Naive B cell (primary cell): ENCODE measurements around the gene ZNF521. TPM values are rescaled to one million over a fixed set of nuclear protein-coding genes. Genes with fewer than 3 reads are reported as not detected.

Experiments
- ATAC-seq, 2 donors: fragments of 150-1000 bp; cut with Tn5 transposase; 2 replicates each; pipeline ENCODE4 v1.10.0; 2021; ENCODE audit warnings: low read depth in 2 of 2, mild to moderate bottlenecking in 2 of 2, moderate library complexity in 2 of 2
- DNase-seq: peaks from one replicate; pipeline ENCODE4 v3.0.0; 2022
- H3K27ac Mint-ChIP-seq, 6 donors: one replicate each; pipeline ENCODE4 v1.8.0; 2020 to 2022; ENCODE audit warnings: mild to moderate bottlenecking in 6 of 6, mixed read lengths in 6 of 6, moderate library complexity in 5 of 6, inconsistent platforms in 2 of 6
- H3K27me3 Mint-ChIP-seq, 3 donors: one replicate each; pipeline ENCODE4 v1.8.0; 2021 to 2022; ENCODE audit warnings: mixed read lengths in 3 of 3, mild to moderate bottlenecking in 1 of 3
- H3K36me3 Mint-ChIP-seq, 2 donors: one replicate each; pipeline ENCODE4 v1.8.0; 2020 to 2022; ENCODE audit warnings: mixed read lengths in 2 of 2, inconsistent platforms in 1 of 2, mild to moderate bottlenecking in 1 of 2
- H3K4me1 Mint-ChIP-seq, 3 donors: one replicate each; pipeline ENCODE4 v1.8.0; 2020 to 2022; ENCODE audit warnings: mixed read lengths in 3 of 3, inconsistent platforms in 1 of 3, mild to moderate bottlenecking in 1 of 3, moderate library complexity in 1 of 3
- H3K4me3 Mint-ChIP-seq, 8 donors: one replicate each; pipeline ENCODE4 v1.8.0; 2020 to 2022; ENCODE audit warnings: mild to moderate bottlenecking in 8 of 8, mixed read lengths in 8 of 8, moderate library complexity in 8 of 8, inconsistent platforms in 2 of 8
- H3K9me3 Mint-ChIP-seq, 7 donors: one replicate each; pipeline ENCODE4 v1.8.0; 2020 to 2022; ENCODE audit warnings: mixed read lengths in 7 of 7, mild to moderate bottlenecking in 5 of 7, inconsistent platforms in 2 of 7, moderate library complexity in 1 of 7
- polyA plus RNA-seq, 6 donors: library from polyadenylated mRNA; unstranded; fragments of 300-500 nt; fragmentation: Illumina TruSeq; gene quantifications; one replicate each; pipeline ENCODE4 v1.2.3, GENCODE V29; 2021; ENCODE audit warnings: low read depth in 6 of 6

ZNF521 gene
- under 1 TPM in 3 of 6 donors, not detected in 3; 0.07 to 0.24 (median 0.11) TPM for polyA plus RNA-seq

DNA sequence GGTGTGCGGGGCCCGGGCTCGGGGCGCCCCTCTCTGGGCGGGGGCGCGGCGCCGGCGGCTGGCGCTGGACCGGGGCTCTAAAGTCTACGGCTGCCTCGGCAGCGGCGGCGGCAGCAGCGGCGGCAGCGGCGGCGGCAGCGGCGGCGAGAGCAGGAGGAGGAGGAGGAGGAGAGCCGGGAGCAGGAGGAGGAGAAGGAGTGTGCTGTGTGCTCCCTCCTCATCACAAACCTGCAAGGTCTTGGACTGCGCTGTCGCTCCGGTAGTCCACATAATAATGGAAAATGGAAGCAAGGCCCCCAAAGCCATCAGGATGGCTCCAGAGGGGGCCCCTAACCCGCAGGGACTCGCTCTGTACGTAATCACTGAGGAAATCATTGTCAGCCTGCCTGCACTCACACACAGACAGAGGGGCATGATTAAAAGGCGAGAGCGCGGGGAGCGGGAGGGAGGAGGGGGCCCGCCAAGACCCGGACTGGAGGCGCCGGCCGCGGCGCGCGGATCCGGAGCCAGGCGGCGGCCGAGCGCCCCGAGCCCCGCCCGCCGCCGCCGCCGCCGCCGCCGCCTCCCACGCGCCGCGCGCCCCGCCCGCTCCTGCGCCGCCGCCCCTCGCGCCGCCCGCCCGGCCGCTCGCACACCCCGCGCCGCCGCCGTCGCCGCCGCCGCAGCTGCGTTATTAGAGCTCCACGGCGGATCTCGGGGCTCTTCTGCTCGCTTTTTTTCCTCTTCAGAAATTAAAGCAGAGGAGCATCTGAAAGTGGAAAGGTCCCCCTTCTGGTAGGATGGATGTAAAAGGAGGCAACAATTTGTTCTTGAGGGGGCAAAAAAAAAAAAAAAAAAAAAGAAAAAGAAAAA lies at the start of gene ZNF521:
TSS of gene ZNF521 (minus strand) at position 390 of the 852 bp plus-strand sequence. CDS start 1,220 bp downstream, outside the sequence.
- H3K36me3 Mint-ChIP-seq = peaks cover 0 to 8% of the 10 kb centered on the region in 2 donors
- peaks cover 34 to 38% (median 34%) of the 10 kb centered on the region in 3 donors for H3K27me3 Mint-ChIP-seq
- DNase-seq = peak; percentile 71
- H3K9me3 Mint-ChIP-seq = peaks cover 0 to 14% (median 0%) of the 10 kb centered on the region in 7 donors
- H3K4me3 Mint-ChIP-seq = peak within 1 kb of the TSS; percentile 85 to 98 (median 92)
- peak; percentile 74 to 75 for ATAC-seq
- peak within 1 kb of the TSS in 2 of 6 donors; percentile 47 to 82 for H3K27ac Mint-ChIP-seq
- peaks cover 16 to 18% (median 17%) of the 10 kb centered on the region in 3 donors for H3K4me1 Mint-ChIP-seq

DNA sequence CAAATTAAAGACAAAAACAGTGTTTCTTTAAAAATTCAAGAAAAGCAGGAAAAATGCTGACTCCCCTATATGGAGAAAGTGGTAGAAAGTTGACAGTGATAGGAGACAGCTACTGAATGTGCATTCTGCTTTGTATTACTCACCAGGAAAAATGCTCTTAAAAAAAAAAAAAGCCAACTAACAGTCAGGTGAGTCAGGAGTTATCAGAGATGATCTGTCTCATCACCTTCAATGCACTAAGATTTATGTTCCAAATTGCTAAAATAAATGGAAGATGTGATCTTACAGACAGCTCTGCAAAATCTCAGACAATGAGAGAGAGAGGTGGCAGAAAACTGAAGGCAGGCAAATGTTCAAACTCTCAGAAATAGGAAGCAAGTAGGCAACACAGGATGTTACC lies 47.6 kb upstream of the ZNF521 start:
- Mint-ChIP-seq H3K4me1 (no peaks in the 10 kb centered on the region), H3K4me3 (no peak overlapping the region), H3K27me3 (peaks cover 0 to 15% (median 14%) of the 10 kb centered on the region in 3 donors), H3K36me3 (peaks cover 0 to 7% of the 10 kb centered on the region in 2 donors), H3K9me3 (peaks cover 2 to 12% (median 9%) of the 10 kb centered on the region in 7 donors), H3K27ac (no peak overlapping the region)
- DNase-seq (no peak), ATAC-seq (no peak)

DNA sequence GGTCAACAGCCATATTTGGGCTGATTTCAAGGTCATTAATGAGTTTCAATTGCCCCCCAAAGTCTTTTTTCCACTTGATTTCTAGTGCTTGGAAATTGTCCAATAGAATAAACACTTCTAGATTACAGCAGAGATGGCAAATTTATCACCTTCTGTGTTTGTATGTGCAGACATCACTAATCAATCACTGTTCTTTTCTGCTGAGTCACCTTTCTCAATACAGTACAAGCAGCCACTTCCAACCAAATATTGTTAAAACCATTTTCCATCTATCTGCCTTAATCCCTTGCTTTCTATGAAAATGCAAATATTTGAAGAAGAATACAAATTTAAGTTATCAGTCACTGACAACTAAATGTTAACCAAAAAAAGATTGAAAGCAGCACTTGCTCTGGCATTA lies 40.2 kb upstream of the ZNF521 start:
- H3K27me3 Mint-ChIP-seq = peaks cover 17 to 23% (median 20%) of the 10 kb centered on the region in 3 donors
- DNase-seq = no peak
- peaks cover 0 to 24% of the 10 kb centered on the region in 2 donors for H3K36me3 Mint-ChIP-seq
- no peak overlapping the region for H3K27ac Mint-ChIP-seq
- ATAC-seq = no peak
- peak overlapping the region in 1 of 8 donors; percentile 12 for H3K4me3 Mint-ChIP-seq
- H3K9me3 Mint-ChIP-seq = peaks cover 11 to 31% (median 15%) of the 10 kb centered on the region in 7 donors
- no peaks in the 10 kb centered on the region for H3K4me1 Mint-ChIP-seq

DNA sequence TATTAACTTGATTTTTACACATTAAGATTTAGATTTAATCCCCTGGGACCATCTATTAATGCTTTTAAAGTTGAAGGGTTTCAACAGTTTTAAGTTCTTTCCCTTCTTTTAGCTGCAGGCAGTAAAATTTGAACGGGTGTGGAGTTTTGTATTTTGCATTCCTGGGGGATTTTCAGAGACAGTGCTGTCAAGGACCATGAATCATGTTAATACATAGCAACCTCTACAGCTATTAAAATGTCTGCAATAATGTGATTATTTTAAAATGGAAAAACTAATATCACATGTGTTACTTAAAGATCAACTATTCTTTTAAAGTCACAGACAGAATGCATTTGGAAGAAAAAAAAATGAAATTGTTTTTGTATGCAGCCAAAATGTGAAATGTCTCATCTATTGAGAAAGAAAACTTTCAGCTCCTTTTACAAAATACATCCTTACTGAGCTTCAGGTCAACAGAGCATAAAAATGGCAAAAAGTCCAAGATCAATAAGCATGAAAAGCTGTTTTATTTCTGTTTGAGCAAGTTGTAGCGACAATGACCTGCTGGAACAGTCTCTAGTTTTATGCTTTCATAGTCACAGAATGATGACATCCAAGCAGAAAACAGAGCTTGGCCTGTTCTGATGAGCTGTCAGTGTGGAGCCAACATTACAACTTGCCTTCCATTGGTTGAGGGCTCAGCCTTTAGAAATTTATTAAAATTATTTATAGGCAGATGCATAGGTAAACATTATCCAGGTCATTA lies 21.6 kb upstream of the ZNF521 start:
- Mint-ChIP-seq H3K27ac (no peak overlapping the region), H3K36me3 (no peaks in the 10 kb centered on the region), H3K9me3 (no peaks in the 10 kb centered on the region), H3K4me1 (no peaks in the 10 kb centered on the region), H3K27me3 (peaks cover 15 to 38% (median 27%) of the 10 kb centered on the region in 3 donors), H3K4me3 (no peak overlapping the region)
- no peak for DNase-seq
- ATAC-seq = no peak

DNA sequence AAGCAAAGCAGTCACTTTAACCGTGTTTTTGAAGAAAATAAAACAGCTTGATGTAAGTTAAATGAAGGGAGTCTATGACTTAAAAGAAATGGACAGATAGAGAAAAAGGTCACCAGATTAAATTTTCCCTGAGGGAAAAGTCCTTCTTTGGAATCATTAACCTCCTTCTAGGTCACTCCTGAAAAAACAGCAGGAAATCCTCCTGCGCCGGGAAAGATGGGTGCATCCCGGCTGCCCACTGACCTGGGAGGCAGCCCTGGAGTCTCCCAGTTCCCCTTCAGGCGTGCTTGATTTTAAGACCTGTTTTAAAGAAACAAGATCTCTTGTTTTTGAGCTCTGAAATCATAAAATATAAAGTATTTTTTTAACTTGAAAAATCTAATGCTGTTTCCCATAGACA lies 18.4 kb upstream of the ZNF521 start:
- Mint-ChIP-seq H3K4me3 (no peak overlapping the region), H3K9me3 (peaks cover 0 to 2% (median 0%) of the 10 kb centered on the region in 7 donors), H3K36me3 (no peaks in the 10 kb centered on the region), H3K4me1 (no peaks in the 10 kb centered on the region), H3K27ac (no peak overlapping the region), H3K27me3 (peaks cover 7 to 28% (median 26%) of the 10 kb centered on the region in 3 donors)
- DNase-seq = no peak
- ATAC-seq = no peak

DNA sequence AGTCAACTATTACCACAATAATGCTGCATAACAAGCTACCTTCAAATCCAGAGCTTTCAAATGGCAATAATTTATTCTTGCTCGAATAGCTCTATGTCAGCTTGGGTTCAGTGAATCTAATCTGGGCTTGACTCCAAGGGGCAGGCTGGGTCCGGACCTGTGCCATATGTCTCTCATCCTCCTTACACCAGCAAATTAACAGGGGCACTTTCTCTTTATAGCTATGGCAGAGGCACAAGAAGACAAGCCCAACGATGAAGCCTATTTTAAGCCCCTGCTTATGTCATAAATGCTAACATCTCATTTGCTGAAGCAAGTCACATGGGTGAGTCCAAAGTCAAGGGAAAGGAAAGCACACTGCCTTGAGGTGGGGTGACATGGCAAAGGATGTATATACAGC lies 13.3 kb upstream of the ZNF521 start:
- H3K9me3 Mint-ChIP-seq = peaks cover 0 to 5% (median 0%) of the 10 kb centered on the region in 7 donors
- H3K36me3 Mint-ChIP-seq = no peaks in the 10 kb centered on the region
- DNase-seq = no peak
- H3K27me3 Mint-ChIP-seq = peaks cover 27 to 46% (median 28%) of the 10 kb centered on the region in 3 donors
- no peaks in the 10 kb centered on the region for H3K4me1 Mint-ChIP-seq
- no peak overlapping the region for H3K27ac Mint-ChIP-seq
- no peak overlapping the region for H3K4me3 Mint-ChIP-seq
- no peak for ATAC-seq

DNA sequence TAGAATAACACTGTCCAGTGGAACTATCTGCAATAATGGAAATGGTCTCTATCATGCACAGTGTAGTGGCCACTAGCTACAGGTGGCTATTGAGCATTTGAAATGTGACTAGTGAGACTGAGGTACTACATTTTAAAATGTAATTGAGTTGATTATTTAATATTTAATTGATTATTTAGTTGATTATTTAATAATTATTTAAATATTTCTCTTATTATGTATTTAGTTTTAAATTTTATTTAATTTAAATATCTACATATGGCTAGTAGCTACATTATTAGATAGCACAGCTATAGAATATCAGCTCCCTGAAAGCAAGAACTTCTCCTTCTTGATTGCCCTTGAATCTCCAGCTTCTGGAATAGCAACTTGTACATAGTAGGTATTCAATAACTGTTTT lies 12.8 kb upstream of the ZNF521 start:
- DNase-seq = no peak
- peaks cover 30 to 51% (median 30%) of the 10 kb centered on the region in 3 donors for H3K27me3 Mint-ChIP-seq
- H3K4me1 Mint-ChIP-seq = no peaks in the 10 kb centered on the region
- H3K9me3 Mint-ChIP-seq = peaks cover 0 to 5% (median 0%) of the 10 kb centered on the region in 7 donors
- no peak overlapping the region for H3K4me3 Mint-ChIP-seq
- H3K36me3 Mint-ChIP-seq = no peaks in the 10 kb centered on the region
- H3K27ac Mint-ChIP-seq = no peak overlapping the region
- ATAC-seq = no peak

DNA sequence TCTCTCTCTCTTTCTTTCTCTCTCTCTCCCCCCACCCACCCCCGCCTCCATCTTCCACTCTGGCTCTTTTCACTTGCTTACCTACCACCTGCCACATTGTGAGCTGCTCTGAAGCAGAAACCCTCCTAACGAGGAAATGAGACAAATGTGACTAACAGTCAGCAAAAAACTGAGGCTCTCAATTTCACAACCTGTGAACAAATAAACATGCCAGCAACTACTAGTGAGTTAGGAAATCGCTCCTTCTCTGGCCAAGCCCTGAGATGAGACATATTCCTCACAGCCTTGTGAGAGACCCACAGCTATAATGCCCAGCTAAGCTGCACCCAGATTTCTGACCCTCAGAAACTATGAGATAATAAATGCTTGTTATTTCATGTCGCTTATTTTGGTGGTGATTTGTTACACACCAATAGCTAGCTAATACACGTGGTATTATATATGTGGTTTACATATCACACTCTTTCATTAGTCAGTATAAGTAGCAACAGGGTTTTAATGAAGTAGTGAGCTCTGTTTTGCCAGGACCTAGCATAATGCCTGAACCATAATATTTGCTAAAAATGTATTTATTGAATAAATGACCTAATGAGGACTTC lies 8.4 kb upstream of the ZNF521 start:
- Mint-ChIP-seq H3K27ac (no peak overlapping the region), H3K36me3 (no peaks in the 10 kb centered on the region), H3K4me3 (no peak overlapping the region), H3K9me3 (peaks cover 0 to 3% (median 0%) of the 10 kb centered on the region in 7 donors), H3K27me3 (peaks cover 21 to 50% (median 32%) of the 10 kb centered on the region in 3 donors), H3K4me1 (no peaks in the 10 kb centered on the region)
- ATAC-seq (no peak), DNase-seq (no peak)

DNA sequence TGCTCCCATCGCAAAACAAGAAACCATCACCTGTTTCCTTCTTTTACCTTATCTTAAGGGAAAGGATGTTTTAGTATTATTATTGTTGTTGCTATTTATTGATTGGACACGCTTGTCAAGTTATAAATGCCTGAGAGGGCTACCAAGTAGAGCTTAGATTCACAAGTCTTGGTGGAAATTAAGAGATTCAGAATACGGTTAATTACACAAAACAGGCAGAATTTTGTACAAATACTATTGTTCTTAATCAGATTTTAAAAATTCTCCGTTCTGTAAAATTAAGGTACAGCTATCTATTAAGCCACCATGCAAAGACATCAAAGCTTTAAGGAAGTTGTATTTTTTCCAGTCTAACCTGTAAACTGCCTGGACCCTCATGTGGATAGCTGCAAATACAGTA lies 1.1 kb upstream of the ZNF521 start:
- H3K4me1 Mint-ChIP-seq = peaks cover 16 to 18% (median 17%) of the 10 kb centered on the region in 3 donors
- DNase-seq (no peak), ATAC-seq (no peak)
- H3K27me3 Mint-ChIP-seq = peaks cover 25 to 28% (median 26%) of the 10 kb centered on the region in 3 donors
- peak overlapping the region in 5 of 8 donors; percentile 81 to 94 (median 85) for H3K4me3 Mint-ChIP-seq
- H3K36me3 Mint-ChIP-seq = peaks cover 0 to 8% of the 10 kb centered on the region in 2 donors
- H3K9me3 Mint-ChIP-seq = peaks cover 0 to 11% (median 0%) of the 10 kb centered on the region in 7 donors
- H3K27ac Mint-ChIP-seq = no peak overlapping the region

DNA sequence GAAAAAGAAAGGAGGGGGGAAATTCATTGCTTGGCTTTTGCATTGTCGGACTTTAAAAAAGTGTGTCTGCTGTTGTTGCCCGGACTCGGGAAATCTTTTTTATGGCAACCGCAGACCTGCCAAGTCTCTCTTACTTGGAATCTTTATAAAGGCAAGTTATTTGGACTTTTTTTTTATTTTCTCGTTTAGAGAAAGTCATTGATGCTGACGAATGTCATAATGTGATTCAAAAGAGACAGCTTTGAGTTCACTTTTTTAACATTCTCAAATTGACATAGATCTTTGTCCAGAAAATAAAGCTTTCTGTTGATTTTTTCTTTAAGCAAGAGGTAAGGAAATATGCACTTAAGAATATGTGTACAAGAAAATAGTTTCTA lies 651 bp upstream of the ZNF521 start:
- Mint-ChIP-seq H3K27ac (peak overlapping the region in 1 of 6 donors; percentile 47), H3K36me3 (peaks cover 0 to 8% of the 10 kb centered on the region in 2 donors), H3K27me3 (peaks cover 28 to 32% (median 29%) of the 10 kb centered on the region in 3 donors), H3K9me3 (peaks cover 0 to 14% (median 0%) of the 10 kb centered on the region in 7 donors), H3K4me3 (peak overlapping the region in 7 of 8 donors; percentile 74 to 94 (median 85)), H3K4me1 (peaks cover 16 to 18% (median 17%) of the 10 kb centered on the region in 3 donors)
- ATAC-seq = no peak
- DNase-seq = no peak

DNA sequence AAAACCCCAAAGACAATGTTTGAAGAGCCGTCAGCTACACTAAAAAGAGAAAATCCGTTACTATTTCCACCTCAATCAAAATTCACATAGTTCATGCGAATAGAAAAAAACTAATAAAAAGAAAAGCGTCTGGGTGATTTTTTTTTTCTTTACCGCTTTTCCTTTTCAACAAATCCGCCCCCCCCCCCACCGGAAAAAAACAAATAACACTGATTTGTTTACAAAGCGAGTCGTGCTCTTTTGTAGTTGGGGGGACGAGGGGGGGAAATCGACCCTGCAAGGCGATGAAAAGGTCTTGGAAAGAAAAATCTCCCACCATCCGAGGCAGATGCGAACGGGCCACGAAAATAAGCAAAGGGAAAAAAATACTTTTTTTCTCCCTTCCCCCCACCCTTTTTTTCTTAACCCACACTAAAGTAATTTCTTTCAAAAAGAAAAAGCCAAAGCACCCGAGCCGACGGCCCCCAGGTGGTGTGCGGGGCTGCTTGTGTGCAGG lies 638 bp downstream of the ZNF521 start:
- peaks cover 0 to 8% of the 10 kb centered on the region in 2 donors for H3K36me3 Mint-ChIP-seq

DNA sequence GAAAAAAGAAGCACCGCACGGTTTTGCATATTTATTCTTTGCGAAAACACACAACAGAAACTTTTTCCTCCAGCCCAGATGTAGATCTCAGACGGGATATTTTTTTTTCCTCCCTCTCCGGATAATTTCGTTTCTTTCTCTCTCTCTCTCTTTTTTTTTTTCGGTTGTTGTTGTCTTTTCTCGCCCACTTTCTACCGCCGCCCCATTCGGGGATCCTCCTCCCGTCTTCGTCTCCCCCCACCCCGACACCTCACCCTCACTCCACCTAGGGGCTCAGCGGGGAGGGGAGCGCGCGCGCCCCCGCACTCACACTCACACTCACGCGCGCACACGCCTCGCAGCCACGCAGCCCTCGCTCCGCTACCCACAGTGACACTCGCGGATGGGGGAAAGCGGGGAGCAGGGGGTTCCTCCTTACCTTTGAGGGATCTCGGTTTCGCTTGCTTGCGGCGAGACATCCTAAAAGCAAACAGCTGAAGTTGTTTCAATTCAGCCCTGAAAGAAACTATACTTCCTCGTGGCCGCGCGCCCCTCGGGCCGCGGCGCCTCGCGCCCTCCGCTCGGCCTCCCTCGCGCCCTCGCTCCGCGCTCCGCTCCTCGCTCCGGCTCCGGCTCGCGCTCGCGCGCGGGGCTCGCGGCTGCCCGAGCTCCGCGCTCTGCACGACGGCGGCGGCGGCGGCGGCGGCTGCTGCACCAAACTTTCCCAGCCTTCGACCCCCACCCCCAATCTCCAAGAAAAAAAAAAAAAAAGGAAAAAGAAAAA lies 1.3 kb downstream of the ZNF521 start:
- Mint-ChIP-seq H3K9me3 (peaks cover 0 to 14% (median 0%) of the 10 kb centered on the region in 7 donors), H3K4me3 (peak overlapping the region; percentile 85 to 98 (median 94)), H3K36me3 (peaks cover 0 to 8% of the 10 kb centered on the region in 2 donors), H3K27ac (peak overlapping the region in 4 of 6 donors; percentile 72 to 97 (median 88)), H3K27me3 (peaks cover 42 to 47% (median 43%) of the 10 kb centered on the region in 3 donors), H3K4me1 (peaks cover 16 to 18% (median 17%) of the 10 kb centered on the region in 3 donors)
- DNase-seq (peak; percentile 48), ATAC-seq (peak; percentile 41 to 45)

More for the DNA sequence above, 638 bp downstream of the ZNF521 start:
- Mint-ChIP-seq H3K4me1 (peaks cover 16 to 18% (median 17%) of the 10 kb centered on the region in 3 donors), H3K9me3 (peaks cover 0 to 14% (median 0%) of the 10 kb centered on the region in 7 donors), H3K27me3 (peaks cover 39 to 43% (median 40%) of the 10 kb centered on the region in 3 donors), H3K4me3 (peak overlapping the region; percentile 85 to 98 (median 89)), H3K27ac (peak overlapping the region in 1 of 6 donors; percentile 47)
- DNase-seq = no peak
- no peak for ATAC-seq
